Glutamatergic neuron (in vitro differentiated cells): ENCODE measurements around the gene FAM187B. TPM values are rescaled to one million over a fixed set of nuclear protein-coding genes. Genes with fewer than 3 reads are reported as not detected.
"Not testable (repeated sequence)": the region's sequence is repeated elsewhere in the genome, so short reads cannot be mapped to it uniquely, and the experiment has no call there.

Experiments used
- DNase-seq: peaks from one replicate; pipeline ENCODE4 v3.0.0; 2022
- H3K27ac Mint-ChIP-seq: one replicate; pipeline ENCODE4 v1.8.0; 2020; ENCODE audit warnings: mild to moderate bottlenecking, mixed read lengths, inconsistent platforms; ENCODE audit not compliant: unreplicated experiment
- H3K27me3 Mint-ChIP-seq: one replicate; pipeline ENCODE4 v1.8.0; 2020; ENCODE audit warnings: mild to moderate bottlenecking, moderate library complexity, mixed read lengths, inconsistent platforms; ENCODE audit not compliant: unreplicated experiment
- H3K36me3 Mint-ChIP-seq: one replicate; pipeline ENCODE4 v1.8.0; 2020; ENCODE audit warnings: mild to moderate bottlenecking, mixed read lengths, inconsistent platforms; ENCODE audit not compliant: unreplicated experiment
- H3K4me1 Mint-ChIP-seq: one replicate; pipeline ENCODE4 v1.8.0; 2020; ENCODE audit warnings: mild to moderate bottlenecking, low read depth, mixed read lengths, inconsistent platforms; ENCODE audit not compliant: unreplicated experiment
- H3K4me3 Mint-ChIP-seq: one replicate; pipeline ENCODE4 v1.8.0; 2020; ENCODE audit warnings: mild to moderate bottlenecking, mixed read lengths, inconsistent platforms; ENCODE audit not compliant: unreplicated experiment
- H3K9me3 Mint-ChIP-seq: one replicate; pipeline ENCODE4 v1.8.0; 2020; ENCODE audit warnings: mild to moderate bottlenecking, moderate library complexity, mixed read lengths, inconsistent platforms; ENCODE audit not compliant: unreplicated experiment
- total RNA-seq: library from RNA; stranded (reverse); fragmentation: NEBNext Ultra II Directional; extraction: Animal tissue kit (Norgen Biotek cat#: 25700); gene quantifications from one replicate; pipeline ENCODE4 v1.2.1, GENCODE V29; 2021; ENCODE audit not compliant: unreplicated experiment
- TF ChIP-seq, protein P1 (sequence below): fragments of 200-600 bp; sonication (generic); IDR thresholded peaks from one replicate; pipeline ENCODE4 v1.5.0; 2021; ENCODE audit not compliant: partially characterized antibody, unreplicated experiment

FAM187B gene
- total RNA-seq, 1 donor from 2014 or later: not detected

- no peaks in the 10 kb centered on the region for H3K36me3 Mint-ChIP-seq
- no peak overlapping the region for H3K4me3 Mint-ChIP-seq
- no peaks in the 10 kb centered on the region for H3K4me1 Mint-ChIP-seq
- H3K9me3 Mint-ChIP-seq: peaks cover 3% of the 10 kb centered on the region
- TF ChIP-seq, protein P1, sequence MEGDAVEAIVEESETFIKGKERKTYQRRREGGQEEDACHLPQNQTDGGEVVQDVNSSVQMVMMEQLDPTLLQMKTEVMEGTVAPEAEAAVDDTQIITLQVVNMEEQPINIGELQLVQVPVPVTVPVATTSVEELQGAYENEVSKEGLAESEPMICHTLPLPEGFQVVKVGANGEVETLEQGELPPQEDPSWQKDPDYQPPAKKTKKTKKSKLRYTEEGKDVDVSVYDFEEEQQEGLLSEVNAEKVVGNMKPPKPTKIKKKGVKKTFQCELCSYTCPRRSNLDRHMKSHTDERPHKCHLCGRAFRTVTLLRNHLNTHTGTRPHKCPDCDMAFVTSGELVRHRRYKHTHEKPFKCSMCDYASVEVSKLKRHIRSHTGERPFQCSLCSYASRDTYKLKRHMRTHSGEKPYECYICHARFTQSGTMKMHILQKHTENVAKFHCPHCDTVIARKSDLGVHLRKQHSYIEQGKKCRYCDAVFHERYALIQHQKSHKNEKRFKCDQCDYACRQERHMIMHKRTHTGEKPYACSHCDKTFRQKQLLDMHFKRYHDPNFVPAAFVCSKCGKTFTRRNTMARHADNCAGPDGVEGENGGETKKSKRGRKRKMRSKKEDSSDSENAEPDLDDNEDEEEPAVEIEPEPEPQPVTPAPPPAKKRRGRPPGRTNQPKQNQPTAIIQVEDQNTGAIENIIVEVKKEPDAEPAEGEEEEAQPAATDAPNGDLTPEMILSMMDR: no peak
- no peak overlapping the region for H3K27ac Mint-ChIP-seq
- H3K27me3 Mint-ChIP-seq: no peaks in the 10 kb centered on the region
- no peak for DNase-seq
Observed at GRCh38 chr19:35223862-35224505, 4.6 kb downstream of the FAM187B start.

DNA sequence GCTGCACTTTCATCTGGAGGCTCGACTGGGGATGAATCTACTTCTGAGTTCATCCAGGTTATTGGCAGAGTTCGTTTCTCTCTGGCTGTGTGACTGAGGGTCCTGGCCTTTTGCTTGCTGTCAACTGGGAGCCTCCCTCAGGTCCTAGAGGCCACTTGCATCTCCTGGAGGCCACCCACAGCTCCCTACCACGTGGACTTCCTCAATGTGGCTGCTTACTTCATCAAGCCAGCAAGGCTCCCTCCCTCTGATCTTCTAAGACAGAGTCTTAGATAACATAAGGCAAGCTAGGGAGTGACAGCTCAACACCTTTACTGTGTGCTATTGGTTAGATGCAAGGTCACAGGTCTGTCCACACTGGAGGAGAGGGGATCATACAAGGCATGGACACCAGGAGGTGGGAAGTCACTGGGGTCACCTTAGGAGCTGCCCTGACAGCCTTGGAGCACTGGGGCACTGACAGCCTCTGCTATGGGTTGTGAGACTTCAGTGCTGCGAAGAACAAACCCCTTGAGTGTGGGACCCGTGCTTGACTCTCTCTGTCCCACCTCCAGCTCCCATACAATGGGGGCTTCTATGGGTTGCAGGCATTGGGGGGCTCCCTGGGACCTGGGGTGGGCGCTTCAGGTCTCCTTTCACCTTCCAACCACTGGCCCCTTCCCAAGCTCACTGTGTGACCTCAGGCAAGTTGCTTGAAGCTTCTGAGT is 5.3 kb downstream of the FAM187B start:
- no peaks in the 10 kb centered on the region for H3K27me3 Mint-ChIP-seq
- DNase-seq: no peak
- H3K27ac Mint-ChIP-seq: no peak overlapping the region
- no peaks in the 10 kb centered on the region for H3K4me1 Mint-ChIP-seq
- H3K36me3 Mint-ChIP-seq: no peaks in the 10 kb centered on the region
- H3K4me3 Mint-ChIP-seq: no peak overlapping the region
- TF ChIP-seq, protein P1: no peak
- H3K9me3 Mint-ChIP-seq: peaks cover 4% of the 10 kb centered on the region

DNA sequence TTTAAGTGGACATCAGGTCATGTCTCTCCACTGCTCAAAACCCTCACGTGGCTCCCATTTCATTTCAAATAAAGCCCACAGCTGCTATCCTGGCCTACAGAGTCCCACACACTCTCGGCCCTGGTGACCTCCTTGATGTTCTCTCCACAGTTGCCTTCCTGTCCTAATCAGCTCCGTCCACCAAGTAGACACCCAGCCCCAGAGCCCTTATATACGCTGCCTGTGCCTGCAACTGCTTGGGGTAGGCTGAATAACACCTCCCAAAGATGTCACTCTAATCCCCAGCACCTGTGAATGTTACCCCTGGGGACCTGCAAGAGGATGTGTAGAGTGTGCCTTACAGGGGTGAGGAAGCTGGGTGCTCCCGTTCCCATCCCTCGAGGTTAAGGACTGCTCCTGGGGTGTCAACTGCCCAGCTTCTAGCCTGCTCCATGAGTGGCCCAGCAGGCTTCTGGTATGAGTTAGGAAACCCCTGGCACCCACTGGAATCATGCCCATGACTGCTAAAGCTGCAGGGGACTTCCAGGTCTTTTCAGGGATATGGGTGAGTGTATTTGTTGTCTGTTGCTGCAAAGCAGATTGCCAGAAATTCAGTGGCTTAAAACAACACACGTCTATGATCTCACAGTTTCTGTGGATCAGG is 6.0 kb downstream of the FAM187B start:
- Mint-ChIP-seq H3K36me3 (no peaks in the 10 kb centered on the region), H3K4me3 (no peak overlapping the region), H3K9me3 (peaks cover 4% of the 10 kb centered on the region), H3K4me1 (no peaks in the 10 kb centered on the region), H3K27me3 (no peaks in the 10 kb centered on the region), H3K27ac (no peak overlapping the region)
- DNase-seq: no peak
- TF ChIP-seq, protein P1: no peak

GRCh38 chr19:35220973-35221590 is 7.5 kb downstream of the FAM187B start:
- H3K4me3 Mint-ChIP-seq, H3K9me3 Mint-ChIP-seq, H3K4me1 Mint-ChIP-seq, H3K27me3 Mint-ChIP-seq, DNase-seq, H3K36me3 Mint-ChIP-seq, H3K27ac Mint-ChIP-seq: not testable (repeated sequence)

GRCh38 chr19:35220315-35220921 is 8.1 kb downstream of the FAM187B start:
- Mint-ChIP-seq H3K27me3 (no peaks in the 10 kb centered on the region), H3K9me3 (peaks cover 3% of the 10 kb centered on the region), H3K4me1 (no peaks in the 10 kb centered on the region), H3K4me3 (no peak overlapping the region), H3K36me3 (no peaks in the 10 kb centered on the region), H3K27ac (no peak overlapping the region)
- TF ChIP-seq, protein P1: no peak
- DNase-seq: no peak
